BE2C (cell line): Measurements from ENCODE around the gene IQUB.
A peak's percentile ranks its signal among the peaks of the same experiment; 100 is the strongest.

Experiments used
- DNase-seq: peaks from one replicate; pipeline ENCODE4 v3.0.0-alpha.2; 2020
- H3K27me3 ChIP-seq: fragments of 250-450 bp; sonication (Bioruptor Pico); 2 replicates; pipeline ENCODE4 v1.5.1; 2020; ENCODE audit warnings: mild to moderate bottlenecking
- H3K36me3 ChIP-seq: fragments of 250-450 bp; sonication (Bioruptor Pico); 2 replicates; pipeline ENCODE4 v1.5.1; 2020; ENCODE audit warnings: mild to moderate bottlenecking
- H3K4me1 ChIP-seq: fragments of 250-450 bp; sonication (Bioruptor Pico); 2 replicates; pipeline ENCODE4 v1.5.1; 2020
- H3K4me3 ChIP-seq: 2 replicates; pipeline ENCODE4 v1.5.1; 2011; ENCODE audit warnings: low read depth, low read length
- H3K9me3 ChIP-seq: fragments of 250-450 bp; sonication (Bioruptor Pico); 2 replicates; pipeline ENCODE4 v1.5.1; 2020
- CTCF ChIP-seq: IDR thresholded peaks from 2 replicates; pipeline ENCODE4 v1.5.1; 2012; ENCODE audit warnings: mild to moderate bottlenecking, low read depth, low read length

The IQUB gene

GRCh38 chr7:123562121-123562520 is 27.7 kb upstream of the IQUB start:
- no peaks in the 10 kb centered on the region for H3K27me3 ChIP-seq
- DNase-seq, result no peak
- no peak for TF ChIP-seq CTCF
- no peaks in the 10 kb centered on the region for H3K9me3 ChIP-seq
- H3K4me1 ChIP-seq, result no peaks in the 10 kb centered on the region
- H3K36me3 ChIP-seq, result no peaks in the 10 kb centered on the region
- H3K4me3 ChIP-seq, result no peak overlapping the region

GRCh38 chr7:123558289-123558874 is 24.0 kb upstream of the IQUB start:
- TF ChIP-seq CTCF, result no peak
- H3K27me3 ChIP-seq, result no peaks in the 10 kb centered on the region
- no peak for DNase-seq
- no peaks in the 10 kb centered on the region for H3K4me1 ChIP-seq
- H3K9me3 ChIP-seq, result no peaks in the 10 kb centered on the region
- peak overlapping the region; percentile 81 for H3K4me3 ChIP-seq
- H3K36me3 ChIP-seq, result peaks cover 7% of the 10 kb centered on the region

DNA sequence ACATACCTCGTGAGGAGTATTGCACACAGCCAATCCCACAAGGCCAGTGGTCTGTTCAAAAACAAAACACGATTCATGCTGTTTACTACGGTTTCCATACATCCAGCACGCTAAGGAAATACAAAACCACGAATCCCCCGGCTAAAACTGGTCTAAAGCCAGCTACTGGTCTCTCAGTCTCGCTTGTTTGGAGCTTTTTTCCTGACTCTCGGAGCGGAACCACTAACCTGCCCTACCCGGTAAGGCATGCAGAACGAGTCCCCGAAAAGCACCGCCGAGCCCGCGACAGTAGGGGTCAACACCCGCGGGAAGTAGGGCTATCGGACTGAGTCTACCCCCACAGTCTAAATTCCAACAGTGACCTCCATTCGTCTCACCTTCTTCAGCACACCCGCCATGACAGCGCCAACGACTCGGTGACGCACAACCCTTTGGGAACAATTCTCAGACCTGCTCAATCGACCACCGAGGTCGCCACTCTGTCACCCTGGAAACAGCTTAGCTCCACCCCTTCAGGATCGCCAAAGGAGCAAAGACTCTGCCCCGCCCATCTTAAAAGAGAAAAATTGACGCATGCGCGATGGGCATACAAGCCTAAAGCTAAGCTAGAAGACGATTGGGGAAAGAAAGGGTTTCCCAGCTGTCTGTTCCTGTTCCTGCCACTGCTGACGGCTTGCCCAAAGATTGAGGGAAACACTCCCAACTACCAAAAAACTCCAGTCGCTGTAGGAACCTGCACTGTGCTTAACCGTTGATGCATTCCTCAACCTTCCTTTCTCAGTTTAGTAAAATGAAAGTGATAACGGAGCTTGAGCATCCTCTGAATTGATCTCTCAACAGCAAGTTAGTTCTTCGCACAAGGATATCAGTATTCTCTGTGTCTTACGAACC is 23.2 kb upstream of the IQUB start, which contains the start of gene NDUFA5:
TSS of gene NDUFA5 (minus strand) at position 421 of the 891 bp plus-strand sequence. CDS start at position 398, 23 bp downstream.
- TF ChIP-seq CTCF, result no peak
- no peaks in the 10 kb centered on the region for H3K9me3 ChIP-seq
- no peaks in the 10 kb centered on the region for H3K4me1 ChIP-seq
- peaks cover 14% of the 10 kb centered on the region for H3K36me3 ChIP-seq
- peak; percentile 98 for DNase-seq
- peak within 1 kb of the TSS; percentile 81 for H3K4me3 ChIP-seq
- H3K27me3 ChIP-seq, result no peaks in the 10 kb centered on the region

DNA sequence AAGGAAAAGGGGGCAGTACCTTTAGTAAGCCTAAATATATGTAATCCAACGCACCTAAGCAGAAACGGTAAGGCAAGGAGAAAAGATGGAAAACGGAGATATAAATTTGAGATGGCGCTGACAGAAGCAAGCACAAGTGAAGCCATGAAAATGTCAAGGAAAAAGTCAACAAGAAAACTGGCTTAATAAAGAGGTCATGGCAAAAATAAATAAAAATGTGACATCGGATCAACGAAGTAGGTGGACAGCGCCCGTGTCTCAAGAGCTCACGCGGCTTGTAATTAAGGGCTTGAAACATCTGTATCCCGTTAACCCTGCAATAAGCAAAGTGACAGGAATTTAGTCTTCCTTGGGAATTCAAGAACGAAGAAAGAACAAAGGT is 22.6 kb upstream of the IQUB start:
- TF ChIP-seq CTCF, result no peak
- Histone ChIP-seq H3K9me3 (no peaks in the 10 kb centered on the region), H3K4me3 (peak overlapping the region; percentile 81), H3K4me1 (no peaks in the 10 kb centered on the region), H3K27me3 (no peaks in the 10 kb centered on the region), H3K36me3 (peaks cover 14% of the 10 kb centered on the region)
- no peak for DNase-seq

GRCh38 chr7:123555484-123555883 is 21.1 kb upstream of the IQUB start:
- no peak for TF ChIP-seq CTCF
- Histone ChIP-seq H3K36me3 (peaks cover 14% of the 10 kb centered on the region), H3K9me3 (no peaks in the 10 kb centered on the region), H3K4me3 (no peak overlapping the region), H3K27me3 (no peaks in the 10 kb centered on the region), H3K4me1 (no peaks in the 10 kb centered on the region)
- DNase-seq, result no peak

GRCh38 chr7:123553159-123553558 is 18.8 kb upstream of the IQUB start:
- no peak for DNase-seq
- H3K9me3 ChIP-seq, result no peaks in the 10 kb centered on the region
- H3K36me3 ChIP-seq, result peaks cover 30% of the 10 kb centered on the region
- no peaks in the 10 kb centered on the region for H3K27me3 ChIP-seq
- no peaks in the 10 kb centered on the region for H3K4me1 ChIP-seq
- TF ChIP-seq CTCF, result no peak
- no peak overlapping the region for H3K4me3 ChIP-seq
